22Rv1 (cell line): Measurements from ENCODE around the gene ZNF652.

Experiments used
- ZFX ChIP-seq: fragments of 450-650 bp; IDR thresholded peaks from 2 replicates; pipeline ENCODE4 v1.6.1; 2017; ENCODE audit warnings: antibody characterized with exemption, borderline replicate concordance
- TF ChIP-seq, protein P1 (sequence below): fragments of 450-650 bp; IDR thresholded peaks from 2 replicates; pipeline ENCODE4 v1.5.1; 2017; ENCODE audit warnings: mild to moderate bottlenecking

DNA sequence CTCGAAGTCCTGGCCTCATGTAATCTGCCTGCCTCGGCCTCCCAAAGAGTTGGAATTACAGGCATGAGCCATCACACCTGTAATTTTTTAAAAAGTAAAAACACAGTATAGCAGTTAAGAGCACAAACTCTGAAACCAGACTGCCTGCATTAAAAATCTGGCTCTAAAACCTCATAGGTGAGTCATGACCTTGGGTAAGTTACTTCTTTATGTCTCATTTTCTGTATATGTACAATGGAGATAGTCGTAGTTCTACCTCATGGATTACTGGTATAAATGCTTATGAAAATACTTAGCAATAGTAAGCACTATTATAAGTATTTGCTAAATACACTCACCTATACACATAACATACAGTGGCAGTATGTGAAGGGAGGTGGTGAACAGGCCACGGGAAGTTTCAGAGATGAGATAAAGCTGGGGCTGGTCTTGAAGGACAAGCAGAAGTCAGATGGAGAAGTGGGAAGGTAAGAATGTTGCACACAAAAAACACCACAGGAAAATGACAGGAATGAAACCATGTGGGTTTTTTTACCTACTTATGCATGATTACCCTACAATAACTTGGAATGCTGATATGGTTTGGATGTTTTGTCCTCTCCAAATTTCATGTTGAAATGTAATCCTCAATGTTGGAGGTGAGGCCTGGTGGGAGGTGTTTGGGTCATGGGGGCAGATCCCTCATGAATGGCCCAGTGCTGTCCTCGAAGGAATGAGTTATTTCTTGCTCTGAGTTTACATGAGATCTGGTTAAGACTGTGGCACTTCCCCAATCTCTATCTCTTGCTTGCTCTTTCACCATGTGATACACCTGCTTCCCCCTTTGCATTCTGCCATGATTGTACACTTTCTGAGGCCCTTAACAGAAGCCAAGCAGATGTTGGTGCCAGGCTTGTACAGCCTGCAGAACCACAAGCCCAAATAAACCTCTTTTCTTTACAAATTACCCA, 33.9 kb downstream of the ZNF652 start:
- TF ChIP-seq, protein P1, sequence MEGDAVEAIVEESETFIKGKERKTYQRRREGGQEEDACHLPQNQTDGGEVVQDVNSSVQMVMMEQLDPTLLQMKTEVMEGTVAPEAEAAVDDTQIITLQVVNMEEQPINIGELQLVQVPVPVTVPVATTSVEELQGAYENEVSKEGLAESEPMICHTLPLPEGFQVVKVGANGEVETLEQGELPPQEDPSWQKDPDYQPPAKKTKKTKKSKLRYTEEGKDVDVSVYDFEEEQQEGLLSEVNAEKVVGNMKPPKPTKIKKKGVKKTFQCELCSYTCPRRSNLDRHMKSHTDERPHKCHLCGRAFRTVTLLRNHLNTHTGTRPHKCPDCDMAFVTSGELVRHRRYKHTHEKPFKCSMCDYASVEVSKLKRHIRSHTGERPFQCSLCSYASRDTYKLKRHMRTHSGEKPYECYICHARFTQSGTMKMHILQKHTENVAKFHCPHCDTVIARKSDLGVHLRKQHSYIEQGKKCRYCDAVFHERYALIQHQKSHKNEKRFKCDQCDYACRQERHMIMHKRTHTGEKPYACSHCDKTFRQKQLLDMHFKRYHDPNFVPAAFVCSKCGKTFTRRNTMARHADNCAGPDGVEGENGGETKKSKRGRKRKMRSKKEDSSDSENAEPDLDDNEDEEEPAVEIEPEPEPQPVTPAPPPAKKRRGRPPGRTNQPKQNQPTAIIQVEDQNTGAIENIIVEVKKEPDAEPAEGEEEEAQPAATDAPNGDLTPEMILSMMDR, result no peak
- TF ChIP-seq ZFX, result no peak
